SK-N-SH treated with all-trans-retinoic acid at 6 μM for 48 hours (cell line): ENCODE data around the gene KCNT1.

Experiments used
- ATAC-seq: fragments of 200-7000 bp; cut with Tn5 transposase; 3 replicates; pipeline ENCODE4 v1.9.1; 2020; ENCODE audit warnings: mild to moderate bottlenecking, moderate library complexity
- ARNTL ChIP-seq: fragments of 450-650 bp; formaldehyde crosslinking; IDR thresholded peaks from 2 replicates; pipeline ENCODE4 v1.5.0; 2020; ENCODE audit warnings: low read depth, mild to moderate bottlenecking, moderate library complexity, borderline replicate concordance
- BACH2 ChIP-seq: fragments of 250-450 bp; sonication (Bioruptor Pico); IDR thresholded peaks from 2 replicates; pipeline ENCODE4 v1.9.0; 2021; ENCODE audit warnings: mild to moderate bottlenecking, borderline replicate concordance
- CREB5 ChIP-seq: fragments of 250-450 bp; sonication (Bioruptor Pico); IDR thresholded peaks from 2 replicates; pipeline ENCODE4 v1.5.1; 2020; ENCODE audit warnings: low read depth, mild to moderate bottlenecking, moderate library complexity
- CSDC2 ChIP-seq: fragments of 250-450 bp; sonication (Bioruptor Pico); IDR thresholded peaks from 2 replicates; pipeline ENCODE4 v1.5.0; 2020; ENCODE audit warnings: mild to moderate bottlenecking, moderate library complexity
- ESRRG ChIP-seq: fragments of 250-450 bp; sonication (Bioruptor Pico); IDR thresholded peaks from 2 replicates; pipeline ENCODE4 v1.6.1; 2021; ENCODE audit warnings: mild to moderate bottlenecking
- GLIS3 ChIP-seq: fragments of 250-450 bp; sonication (Bioruptor Pico); IDR thresholded peaks from 2 replicates; pipeline ENCODE4 v1.5.0; 2020; ENCODE audit warnings: mild to moderate bottlenecking, moderate library complexity
- ISL1 ChIP-seq: fragments of 250-450 bp; sonication (Bioruptor Pico); IDR thresholded peaks from 2 replicates; pipeline ENCODE4 v2.1.2; 2022; ENCODE audit warnings: mild to moderate bottlenecking, moderate library complexity
- OSR1 ChIP-seq: fragments of 250-450 bp; sonication (Bioruptor Pico); IDR thresholded peaks from 2 replicates; pipeline ENCODE4 v1.8.0; 2022; ENCODE audit warnings: moderate library complexity, mild to moderate bottlenecking, inconsistent platforms
- PATZ1 ChIP-seq: fragments of 250-450 bp; sonication (Bioruptor Pico); IDR thresholded peaks from 2 replicates; pipeline ENCODE4 v1.8.0; 2020; ENCODE audit warnings: mild to moderate bottlenecking, moderate library complexity, borderline replicate concordance
- POU6F1 ChIP-seq: fragments of 250-450 bp; sonication (Bioruptor Pico); IDR thresholded peaks from 2 replicates; pipeline ENCODE4 v1.8.0; 2021; ENCODE audit warnings: low read depth, mild to moderate bottlenecking, moderate library complexity, borderline replicate concordance
- PPARA ChIP-seq: fragments of 250-450 bp; sonication (Bioruptor Pico); IDR thresholded peaks from 2 replicates; pipeline ENCODE4 v1.5.0; 2020; ENCODE audit warnings: mild to moderate bottlenecking, borderline replicate concordance
- RARB ChIP-seq: fragments of 250-450 bp; sonication (Bioruptor Pico); IDR thresholded peaks from 2 replicates; pipeline ENCODE4 v1.8.0; 2021; ENCODE audit warnings: mild to moderate bottlenecking, moderate library complexity
- SNAI2 ChIP-seq: fragments of 250-450 bp; sonication (Bioruptor Pico); IDR thresholded peaks from 2 replicates; pipeline ENCODE4 v1.5.0; 2020; ENCODE audit warnings: mild to moderate bottlenecking, moderate library complexity
- TCF4 ChIP-seq: fragments of 250-450 bp; sonication (Bioruptor Pico); IDR thresholded peaks from 2 replicates; pipeline ENCODE4 v1.8.0; 2021; ENCODE audit warnings: mild to moderate bottlenecking, moderate library complexity, borderline replicate concordance
- ZC3H10 ChIP-seq: fragments of 250-450 bp; sonication (Bioruptor Pico); IDR thresholded peaks from 2 replicates; pipeline ENCODE4 v1.5.1; 2021; ENCODE audit warnings: mild to moderate bottlenecking, moderate library complexity
- ZFP30 ChIP-seq: fragments of 450-650 bp; formaldehyde crosslinking; IDR thresholded peaks from 2 replicates; pipeline ENCODE4 v1.5.0; 2022; ENCODE audit warnings: mild to moderate bottlenecking, moderate library complexity
- ZNF565 ChIP-seq: fragments of 450-650 bp; formaldehyde crosslinking; conservative IDR thresholded peaks from 2 replicates; pipeline ENCODE4 v1.5.0; 2020; ENCODE audit warnings: low read depth, mild to moderate bottlenecking, moderate library complexity
- ZNF70 ChIP-seq: fragments of 450-650 bp; formaldehyde crosslinking; IDR thresholded peaks from 2 replicates; pipeline ENCODE4 v1.5.0; 2020; ENCODE audit warnings: mild to moderate bottlenecking, moderate library complexity
- ZNF8 ChIP-seq: fragments of 450-650 bp; formaldehyde crosslinking; IDR thresholded peaks from 2 replicates; pipeline ENCODE4 v1.5.0; 2020; ENCODE audit warnings: mild to moderate bottlenecking, moderate library complexity

The KCNT1 gene

GRCh38 chr9:135681161-135681560 is 20.8 kb upstream of the KCNT1 start:
- TF ChIP-seq SNAI2 (CRISPR knock-in tag) (no peak), OSR1 (CRISPR knock-in tag) (no peak), RARB (no peak), ESRRG (no peak), BACH2 (CRISPR knock-in tag) (no peak), ZNF70 (CRISPR knock-in tag) (no peak), TCF4 (CRISPR knock-in tag) (no peak), CSDC2 (CRISPR knock-in tag) (no peak), ARNTL (CRISPR knock-in tag) (no peak)
- TF ChIP-seq, all 23 proteins: peak for 0
- ATAC-seq = no peak

GRCh38 chr9:135683401-135684034 is 18.5 kb upstream of the KCNT1 start:
- TF ChIP-seq CREB5 (CRISPR knock-in tag) (no peak), TCF4 (CRISPR knock-in tag) (no peak), ZNF8 (CRISPR knock-in tag) (no peak), OSR1 (CRISPR knock-in tag) (no peak), ISL1 (CRISPR knock-in tag) (no peak), ESRRG (no peak), RARB (no peak)
- ATAC-seq = no peak

- TF ChIP-seq ZNF70 (CRISPR knock-in tag) (no peak), ISL1 (CRISPR knock-in tag) (no peak)
- ATAC-seq = no peak
These were observed 17.3 kb upstream of the KCNT1 start for GRCh38 chr9:135684691-135685090.

- no peak for ATAC-seq
These were observed 14.8 kb upstream of the KCNT1 start for GRCh38 chr9:135687216-135687615.

GRCh38 chr9:135689011-135689410 is 13.0 kb upstream of the KCNT1 start:
- ATAC-seq = no peak
- TF ChIP-seq ZFP30 (CRISPR knock-in tag) (no peak), PPARA (no peak), CREB5 (CRISPR knock-in tag) (no peak), OSR1 (CRISPR knock-in tag) (no peak), TCF4 (CRISPR knock-in tag) (no peak), GLIS3 (CRISPR knock-in tag) (no peak), POU6F1 (CRISPR knock-in tag) (no peak), ZNF565 (CRISPR knock-in tag) (no peak), ARNTL (CRISPR knock-in tag) (no peak), PATZ1 (CRISPR knock-in tag) (no peak)

More at GRCh38 chr9:135687216-135687615, 14.8 kb upstream of the KCNT1 start:
- TF ChIP-seq GLIS3 (CRISPR knock-in tag) (no peak), PPARA (no peak), ZNF8 (CRISPR knock-in tag) (no peak), ARNTL (CRISPR knock-in tag) (no peak), TCF4 (CRISPR knock-in tag) (no peak), ISL1 (CRISPR knock-in tag) (no peak), CREB5 (CRISPR knock-in tag) (no peak), ESRRG (no peak), RARB (no peak), SNAI2 (CRISPR knock-in tag) (no peak), PATZ1 (CRISPR knock-in tag) (no peak), ZNF70 (CRISPR knock-in tag) (no peak), ZC3H10 (no peak)
- TF ChIP-seq, all 23 proteins: peak for 0
